GM18508 (cell line): ENCODE measurements around the gene EEFSEC.

ENCODE experiments used
- ATAC-seq: cut with Tn5 transposase; IDR thresholded peaks from one replicate; pipeline ENCODE4 v1.9.1; 2021; ENCODE audit warnings: moderate number of reproducible peaks; ENCODE audit not compliant: insufficient read depth, unreplicated experiment

Gene EEFSEC

GRCh38 chr3:128324911-128325592 is 171.8 kb downstream of the EEFSEC start:
- no peak for ATAC-seq

GRCh38 chr3:128326051-128326823 is 173.0 kb downstream of the EEFSEC start:
- ATAC-seq, result no peak

- ATAC-seq, result no peak
Observed at GRCh38 chr3:128327606-128328031, 174.3 kb downstream of the EEFSEC start.

- no peak for ATAC-seq
Observed at GRCh38 chr3:128328546-128329458, 175.5 kb downstream of the EEFSEC start.

- ATAC-seq, result no peak
Observed at GRCh38 chr3:128329491-128330213, 176.4 kb downstream of the EEFSEC start.

- no peak for ATAC-seq
Observed at GRCh38 chr3:128330214-128330842, 177.0 kb downstream of the EEFSEC start.

- no peak for ATAC-seq
Observed at GRCh38 chr3:128334086-128334645, 180.9 kb downstream of the EEFSEC start.

- no peak for ATAC-seq
Observed at GRCh38 chr3:128334766-128335165, 181.5 kb downstream of the EEFSEC start.

- ATAC-seq, result no peak
Observed at GRCh38 chr3:128335621-128336296, 182.5 kb downstream of the EEFSEC start.

GRCh38 chr3:128336337-128337156 is 183.3 kb downstream of the EEFSEC start:
- ATAC-seq, result no peak

GRCh38 chr3:128337305-128337704 is 184.0 kb downstream of the EEFSEC start:
- no peak for ATAC-seq

GRCh38 chr3:128338536-128339330 is 185.5 kb downstream of the EEFSEC start:
- no peak for ATAC-seq

GRCh38 chr3:128339491-128340012 is 186.3 kb downstream of the EEFSEC start:
- ATAC-seq, result no peak

GRCh38 chr3:128340198-128340903 is 187.1 kb downstream of the EEFSEC start:
- ATAC-seq, result no peak

GRCh38 chr3:128340904-128341555 is 187.7 kb downstream of the EEFSEC start:
- no peak for ATAC-seq
